Skeletal muscle cell (primary cell): ENCODE measurements around the gene WNT11.
A peak's percentile ranks its signal among the peaks of the same experiment; 100 is the strongest.

ENCODE experiments used
- DNase-seq: peaks from one replicate; pipeline ENCODE4 v3.0.0-alpha.2; 2010; ENCODE audit warnings: low read depth
- H3K4me3 ChIP-seq: 2 replicates; pipeline ENCODE4 v1.5.1; 2011; ENCODE audit warnings: low read depth, mild to moderate bottlenecking, control low read depth, low read length, moderate library complexity

The WNT11 gene

DNA sequence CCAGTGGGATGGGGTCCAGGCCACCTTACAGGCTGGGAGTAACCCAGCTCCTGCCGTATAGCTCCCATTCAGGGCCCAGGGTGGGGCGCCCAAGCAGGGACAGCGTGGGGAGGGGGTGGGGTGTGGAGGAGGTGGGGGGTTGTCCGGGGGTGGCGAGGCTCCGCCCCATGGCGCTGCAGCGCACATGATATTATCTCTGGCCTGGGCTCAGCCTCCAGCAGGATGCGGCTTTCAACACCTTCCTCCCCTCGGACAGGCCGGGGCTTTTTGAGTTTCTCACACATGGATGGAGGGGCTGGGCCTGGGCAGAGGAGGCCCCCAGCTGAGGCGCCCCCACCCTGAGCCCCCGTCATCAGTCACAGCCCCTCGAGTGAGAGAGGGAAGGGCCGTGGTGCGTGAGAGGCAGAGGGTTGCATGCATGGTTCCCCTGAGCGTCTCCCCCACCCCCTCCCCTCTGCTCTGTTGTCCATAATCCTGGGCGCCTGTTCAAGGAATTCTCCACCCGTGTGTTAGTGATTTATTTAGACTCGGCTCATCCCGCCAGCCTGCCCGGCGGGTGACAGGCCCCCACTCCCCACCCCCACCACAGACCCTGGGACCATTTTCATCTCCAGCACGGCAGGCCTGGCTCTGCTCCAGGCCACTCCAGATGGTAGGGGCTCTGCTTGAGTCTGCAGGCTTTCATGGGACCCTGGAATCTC lies 44.9 kb downstream of the WNT11 start:
- DNase-seq = peak; percentile 27
- no peak overlapping the region for H3K4me3 ChIP-seq

DNA sequence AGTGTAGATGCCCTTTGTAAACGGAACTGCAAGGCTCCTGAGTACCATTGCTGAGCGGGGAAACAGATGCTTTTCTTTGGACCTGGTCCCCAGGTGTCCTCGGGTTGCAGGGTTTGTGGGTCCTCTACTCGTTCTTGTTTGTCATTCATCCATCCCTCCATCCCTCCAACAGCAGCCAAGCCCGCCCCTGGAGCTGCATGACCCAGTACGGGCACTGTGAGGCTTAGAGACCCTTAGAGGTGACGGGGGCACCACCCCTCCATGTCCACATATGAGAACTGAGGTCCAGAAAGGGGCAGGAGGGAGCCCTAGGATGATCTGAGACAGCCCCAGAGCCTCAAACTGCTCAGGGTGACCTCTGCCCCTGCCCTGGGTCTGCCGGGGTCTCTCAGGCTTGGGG lies 45.4 kb downstream of the WNT11 start:
- no peak for DNase-seq
- H3K4me3 ChIP-seq = no peak overlapping the region

DNA sequence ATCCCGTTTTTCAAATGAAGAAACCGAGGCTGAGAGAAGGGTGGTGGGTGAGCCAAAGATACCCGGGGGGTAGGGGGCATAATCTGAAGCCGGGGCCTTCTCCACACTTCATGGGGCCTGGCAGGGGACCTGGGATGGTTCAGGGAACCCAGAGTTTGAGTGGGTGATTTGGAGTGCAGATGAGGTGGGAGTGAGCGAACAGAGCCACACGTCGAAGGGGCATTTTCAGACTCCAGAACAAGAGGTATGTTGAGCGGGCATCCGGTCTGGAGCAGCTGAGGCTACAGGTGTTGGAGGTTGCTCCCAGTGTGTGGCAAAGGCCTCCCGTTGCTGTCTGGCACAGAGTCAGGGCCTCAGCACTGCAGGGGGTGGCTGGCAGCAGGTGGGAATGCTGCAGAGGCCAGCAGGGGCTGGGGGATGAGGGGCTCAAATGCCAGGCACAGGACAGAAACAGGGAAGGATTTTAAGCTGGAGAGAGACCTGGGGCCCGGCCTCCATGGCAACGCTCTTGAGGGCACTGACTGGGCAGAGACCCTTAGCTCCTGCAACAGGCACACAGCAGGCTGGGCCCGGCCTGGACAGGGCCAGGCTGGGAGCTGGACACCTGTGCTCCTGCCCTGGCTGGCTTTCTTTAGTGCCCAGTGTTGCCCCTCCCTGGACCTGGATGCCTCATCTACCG lies 46.2 kb downstream of the WNT11 start:
- DNase-seq = no peak
- no peak overlapping the region for H3K4me3 ChIP-seq

DNA sequence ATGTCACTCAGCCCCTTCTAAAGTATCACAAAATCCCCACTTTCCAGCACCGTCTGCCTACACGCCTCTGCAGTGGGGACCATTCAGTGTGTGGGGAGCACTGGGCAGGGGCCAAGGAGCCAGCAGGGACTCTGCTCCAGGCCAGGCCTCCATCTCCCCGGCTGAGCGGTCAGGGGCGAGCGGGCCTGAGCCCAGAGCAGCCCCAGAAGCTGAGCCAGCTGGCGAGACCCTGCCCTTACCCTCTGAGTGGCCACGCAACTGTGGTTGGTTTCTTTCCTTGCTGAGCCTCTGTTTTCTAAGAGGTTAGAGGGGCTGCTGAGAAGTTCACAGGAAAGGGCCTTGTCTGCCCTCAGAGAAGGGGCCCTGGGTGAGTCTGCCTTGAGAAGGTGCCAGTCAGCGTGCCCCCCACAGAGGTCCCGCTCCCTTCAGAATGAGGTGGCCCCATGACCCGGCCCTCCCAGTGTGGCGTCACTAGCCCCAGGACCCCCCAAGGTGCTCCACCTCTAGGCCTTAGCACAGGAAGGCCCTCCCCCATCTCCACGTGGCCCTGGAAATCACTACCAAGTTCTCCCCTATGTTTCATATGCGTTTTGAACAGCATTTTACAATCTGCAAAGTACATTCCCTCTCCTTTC lies 46.9 kb downstream of the WNT11 start:
- no peak for DNase-seq
- no peak overlapping the region for H3K4me3 ChIP-seq

DNA sequence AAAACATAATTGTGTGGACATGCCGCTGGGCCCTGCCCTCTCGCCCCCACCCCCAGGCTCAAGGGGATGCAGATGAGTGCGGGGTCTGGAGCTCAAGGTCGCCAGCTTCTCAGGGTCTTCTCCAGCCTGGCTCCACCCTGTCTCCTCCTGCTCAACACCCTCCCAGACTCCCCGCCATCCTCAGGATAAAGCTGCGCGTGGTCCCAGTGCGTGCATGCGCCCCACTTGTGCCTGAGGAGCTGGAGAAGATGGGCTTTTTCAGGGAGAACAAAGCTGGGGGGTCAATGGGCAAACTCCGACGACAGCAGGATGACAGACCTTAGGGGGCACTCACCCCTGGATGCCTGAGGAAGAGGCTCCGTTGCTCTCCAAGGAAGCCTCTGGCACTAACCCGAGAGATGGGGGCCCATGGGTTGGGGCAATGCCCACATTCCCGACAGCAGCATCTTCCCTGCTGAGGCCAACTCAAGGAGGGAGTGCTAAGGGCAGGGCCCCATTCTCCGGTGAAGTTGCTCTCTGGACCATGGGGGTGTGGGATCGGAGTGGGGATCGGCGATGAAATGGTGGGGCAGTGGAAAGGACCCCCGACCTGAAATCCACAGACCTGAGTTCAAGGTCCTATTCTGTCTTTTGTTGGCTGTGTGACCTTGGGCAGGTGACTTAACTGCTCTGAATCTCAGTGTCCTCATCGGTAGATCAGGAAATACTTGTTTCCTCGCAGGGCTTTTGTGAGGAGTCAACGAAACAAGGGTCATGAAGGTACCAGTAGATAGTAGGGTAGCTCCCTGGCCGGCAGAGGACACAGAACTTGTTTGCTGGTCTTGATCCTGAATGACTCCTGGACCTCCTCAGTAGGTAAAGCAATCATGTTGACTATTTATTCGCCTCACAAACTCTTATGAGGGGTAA lies 47.7 kb downstream of the WNT11 start:
- H3K4me3 ChIP-seq = no peak overlapping the region
- no peak for DNase-seq

DNA sequence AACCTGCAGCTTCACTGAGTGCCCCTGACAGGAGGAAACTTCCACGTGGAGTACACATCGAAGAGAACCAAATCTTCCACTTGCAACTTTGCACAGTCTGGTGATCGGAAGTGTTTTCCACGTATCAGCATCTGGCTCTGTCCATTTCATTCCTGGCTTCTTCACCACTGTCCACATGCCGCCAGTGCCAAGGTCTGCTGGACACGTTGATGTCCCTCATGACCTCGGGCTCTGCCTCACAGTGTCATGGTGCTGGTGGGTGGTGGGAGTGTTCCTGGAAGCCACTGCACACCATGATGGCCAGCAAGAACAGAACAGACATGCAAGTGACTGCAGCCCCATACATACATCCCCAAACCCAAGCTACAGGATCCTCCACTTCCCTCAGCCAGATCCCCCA lies 48.4 kb downstream of the WNT11 start:
- DNase-seq = no peak
- H3K4me3 ChIP-seq = no peak overlapping the region

DNA sequence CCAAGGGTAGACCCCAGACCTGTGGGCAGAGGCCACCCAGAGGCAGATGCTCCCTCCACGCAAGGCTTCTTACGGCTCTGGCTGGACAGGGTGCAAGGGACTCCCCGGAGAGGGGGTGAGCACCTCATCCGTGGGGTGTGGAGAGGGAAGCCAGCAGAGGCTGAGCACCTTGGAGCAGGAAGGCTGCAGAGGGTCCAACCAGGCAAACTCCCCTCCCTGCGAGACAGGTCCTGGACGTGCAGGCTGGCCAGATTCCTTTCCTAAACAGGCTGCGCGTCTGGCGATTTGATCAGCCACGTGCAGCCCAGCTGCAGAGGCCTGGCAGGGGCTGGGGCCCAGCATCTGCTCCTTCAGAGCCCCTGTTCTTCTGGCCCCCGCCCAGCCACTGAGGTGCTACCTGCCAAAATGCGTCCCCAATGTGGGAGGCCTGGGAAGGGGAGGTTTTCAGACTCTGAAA lies 49.3 kb downstream of the WNT11 start:
- DNase-seq = no peak
- no peak overlapping the region for H3K4me3 ChIP-seq

DNA sequence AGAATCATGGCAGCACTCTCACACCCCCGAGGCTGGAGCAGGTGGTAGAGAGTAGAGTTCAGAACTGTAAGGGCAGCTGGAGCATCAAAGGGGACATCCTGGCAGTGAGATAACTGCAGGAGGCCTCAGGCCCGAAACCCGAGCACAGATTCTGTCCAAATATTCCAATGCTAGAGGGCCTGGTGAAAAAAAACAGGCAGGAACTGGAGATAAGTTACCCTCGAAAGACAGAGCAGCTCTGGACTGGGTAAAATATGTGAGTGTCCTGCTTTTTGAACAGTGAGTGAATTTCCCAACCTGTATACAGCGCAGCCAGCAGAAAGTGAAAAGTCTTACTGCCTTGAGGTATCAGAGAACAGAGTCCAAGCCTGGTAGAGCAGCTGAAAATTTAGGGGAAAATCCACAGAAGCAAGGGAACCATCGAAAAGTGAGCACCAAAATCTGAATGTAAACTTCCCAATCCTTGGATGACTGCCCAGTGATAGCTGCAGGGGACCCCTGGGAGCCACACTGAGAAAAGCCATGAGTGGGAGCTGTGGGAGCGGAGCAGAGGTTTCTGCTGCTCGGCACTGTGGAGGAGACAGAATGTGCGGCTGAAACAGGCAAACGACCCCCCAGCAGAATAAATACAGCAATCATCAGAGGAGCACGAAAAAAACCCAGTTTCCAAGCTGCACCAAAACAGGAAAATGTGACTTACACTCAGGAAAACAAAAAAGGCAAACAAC lies 50.6 kb downstream of the WNT11 start:
- H3K4me3 ChIP-seq = no peak overlapping the region
- no peak for DNase-seq

DNA sequence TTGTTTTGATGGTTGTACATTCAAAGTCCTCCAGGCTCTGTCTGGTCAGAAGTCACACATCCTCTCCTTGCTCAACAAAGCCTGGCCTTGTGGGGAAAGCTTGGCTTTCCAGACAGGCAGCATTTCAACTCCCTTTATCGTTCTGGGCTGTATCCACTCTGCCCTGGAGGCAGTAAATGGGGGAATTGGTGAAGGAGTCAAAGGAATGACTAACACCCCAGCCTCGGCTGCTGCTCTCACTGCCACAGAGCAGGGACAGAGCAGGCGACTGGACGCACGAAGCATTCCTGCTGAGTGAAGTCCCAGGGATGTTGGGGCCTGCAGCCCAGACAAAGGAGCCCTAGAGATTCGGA lies 52.8 kb downstream of the WNT11 start:
- no peak overlapping the region for H3K4me3 ChIP-seq
- no peak for DNase-seq

DNA sequence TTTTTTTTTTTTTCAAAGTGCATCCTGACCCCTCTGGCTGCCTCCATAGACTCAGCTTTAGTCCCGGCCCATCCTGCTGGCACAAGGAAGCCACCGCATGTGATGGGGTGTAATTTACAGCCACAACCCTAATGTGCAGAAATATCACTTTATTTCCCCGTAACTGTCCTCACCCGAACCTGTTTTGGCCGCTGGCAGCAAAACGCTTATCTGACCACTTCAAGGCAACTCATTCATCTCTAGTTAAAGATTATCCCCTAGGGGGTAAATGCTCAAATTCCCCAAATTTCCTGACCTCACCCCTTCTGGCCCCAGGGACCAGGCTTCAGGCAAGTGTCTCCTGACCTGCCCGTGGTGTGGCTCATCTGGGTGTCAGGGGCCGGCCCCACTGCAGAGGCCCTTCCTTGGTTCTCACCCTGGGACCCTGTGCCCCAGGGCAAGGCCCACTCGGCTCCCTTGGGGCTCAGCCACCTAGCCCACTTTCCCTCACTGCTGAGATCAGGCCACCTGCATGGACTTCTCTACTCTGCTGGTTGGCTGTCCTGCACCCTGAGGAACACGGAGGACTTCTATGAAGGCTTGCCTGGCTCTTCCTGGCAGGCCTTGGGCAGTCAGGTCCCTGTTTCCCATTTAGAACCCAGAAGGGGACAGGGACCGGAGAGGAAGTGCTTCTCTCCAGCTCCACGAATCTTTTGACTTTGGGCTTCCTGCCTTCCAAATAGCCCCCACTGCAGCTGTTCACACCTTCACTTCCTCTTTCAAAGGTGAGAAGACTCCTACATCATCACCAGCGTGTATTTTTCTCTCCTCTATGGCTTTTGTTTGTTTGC lies 53.3 kb downstream of the WNT11 start:
- no peak for DNase-seq
- H3K4me3 ChIP-seq = no peak overlapping the region

DNA sequence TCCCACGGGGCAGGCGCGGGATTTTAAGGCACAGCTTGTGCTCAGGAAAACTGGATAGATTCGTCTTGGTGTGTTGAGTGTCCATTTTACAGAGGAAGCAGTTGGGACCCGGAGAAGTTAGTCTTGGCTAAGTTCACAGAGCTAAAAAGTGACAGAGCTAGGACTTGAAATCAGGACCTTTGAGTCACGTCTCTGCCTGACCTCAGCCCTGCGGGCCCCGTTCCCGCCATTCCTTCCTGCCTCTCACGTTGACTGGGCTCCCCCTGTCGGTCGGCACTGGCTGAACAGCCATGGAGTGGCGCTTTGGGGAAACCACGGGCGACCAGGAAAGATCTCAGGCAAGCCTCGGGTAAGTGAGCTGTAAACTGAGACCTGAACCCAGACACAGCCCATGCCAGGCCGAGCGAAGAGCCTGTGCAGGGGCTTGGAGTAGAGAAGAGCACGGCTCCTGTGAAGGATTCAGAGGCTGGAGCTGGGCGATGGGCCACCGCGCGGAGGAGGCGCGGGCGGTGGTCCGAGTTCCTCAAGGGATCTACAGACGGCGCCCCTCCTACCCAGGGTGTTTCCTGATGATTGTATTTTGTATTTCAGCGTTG lies 54.1 kb downstream of the WNT11 start:
- H3K4me3 ChIP-seq = peak overlapping the region; percentile 32
- DNase-seq = no peak

DNA sequence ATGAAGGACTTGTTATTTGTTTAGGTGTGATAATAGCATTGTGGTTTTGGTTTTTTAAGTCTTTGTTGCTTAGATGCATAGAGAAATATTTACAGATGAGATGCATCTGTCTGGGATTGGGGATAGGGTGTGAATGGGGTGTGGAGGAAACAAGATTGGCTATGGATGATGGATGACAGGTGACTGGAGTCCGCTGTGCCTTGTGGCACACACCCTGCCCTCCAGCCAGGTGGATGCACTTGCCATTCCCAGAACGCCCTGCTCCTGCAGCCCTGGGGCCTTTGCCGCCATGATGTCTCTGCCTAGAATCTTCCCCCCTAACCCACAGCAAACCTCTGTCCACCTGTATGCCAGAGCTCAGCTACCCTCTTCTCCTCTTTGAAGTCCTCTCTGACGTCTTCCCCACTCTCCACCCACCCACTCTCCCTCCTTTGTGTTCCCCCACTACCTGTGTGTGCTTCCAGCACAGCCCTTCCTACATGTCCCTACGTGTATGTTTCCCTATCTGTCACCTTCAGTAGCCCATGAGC lies 54.7 kb downstream of the WNT11 start:
- no peak overlapping the region for H3K4me3 ChIP-seq

DNA sequence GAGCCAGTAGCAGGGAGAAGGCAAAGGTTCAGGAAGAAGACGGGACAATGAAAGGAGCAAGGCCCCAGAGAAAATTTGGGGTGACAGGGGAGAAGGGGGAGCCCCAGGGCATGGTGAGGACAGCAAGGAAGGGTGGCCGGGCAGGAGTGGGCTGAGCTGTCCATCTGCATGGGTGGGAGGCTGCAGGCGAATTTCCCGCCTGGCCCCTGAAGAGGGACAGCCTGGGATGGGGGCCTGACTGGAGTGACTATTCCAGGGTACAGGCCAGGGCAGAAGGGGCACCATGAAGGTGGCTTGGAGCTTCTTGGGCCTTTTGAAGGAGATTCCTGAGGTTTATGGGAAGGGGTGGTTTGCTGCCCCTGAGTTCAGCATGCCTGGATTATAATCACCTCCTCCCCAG lies 56.2 kb downstream of the WNT11 start:
- H3K4me3 ChIP-seq = no peak overlapping the region
- DNase-seq = no peak

More for the DNA sequence above, 54.7 kb downstream of the WNT11 start:
- no peak for DNase-seq

DNA sequence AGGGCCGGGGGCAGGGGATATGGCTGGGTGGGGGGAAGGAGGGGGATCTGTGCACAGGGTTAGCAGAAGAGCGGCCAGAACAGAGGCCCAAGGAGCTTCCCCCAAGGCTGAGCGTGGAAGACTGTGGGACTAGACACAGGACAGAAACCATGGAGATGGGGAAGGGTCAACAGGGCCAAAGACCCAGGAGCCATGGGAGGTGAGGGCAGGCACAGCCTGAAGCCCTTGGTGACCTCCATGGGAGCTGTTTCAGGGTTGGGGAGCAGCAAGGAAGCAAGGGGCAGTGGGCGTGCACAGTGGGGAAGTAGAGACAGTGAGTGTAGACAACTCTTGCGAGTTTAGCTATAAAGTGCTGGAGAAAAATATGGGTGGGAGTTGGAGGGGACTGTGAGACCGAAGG lies 56.6 kb downstream of the WNT11 start:
- no peak for DNase-seq
- no peak overlapping the region for H3K4me3 ChIP-seq

DNA sequence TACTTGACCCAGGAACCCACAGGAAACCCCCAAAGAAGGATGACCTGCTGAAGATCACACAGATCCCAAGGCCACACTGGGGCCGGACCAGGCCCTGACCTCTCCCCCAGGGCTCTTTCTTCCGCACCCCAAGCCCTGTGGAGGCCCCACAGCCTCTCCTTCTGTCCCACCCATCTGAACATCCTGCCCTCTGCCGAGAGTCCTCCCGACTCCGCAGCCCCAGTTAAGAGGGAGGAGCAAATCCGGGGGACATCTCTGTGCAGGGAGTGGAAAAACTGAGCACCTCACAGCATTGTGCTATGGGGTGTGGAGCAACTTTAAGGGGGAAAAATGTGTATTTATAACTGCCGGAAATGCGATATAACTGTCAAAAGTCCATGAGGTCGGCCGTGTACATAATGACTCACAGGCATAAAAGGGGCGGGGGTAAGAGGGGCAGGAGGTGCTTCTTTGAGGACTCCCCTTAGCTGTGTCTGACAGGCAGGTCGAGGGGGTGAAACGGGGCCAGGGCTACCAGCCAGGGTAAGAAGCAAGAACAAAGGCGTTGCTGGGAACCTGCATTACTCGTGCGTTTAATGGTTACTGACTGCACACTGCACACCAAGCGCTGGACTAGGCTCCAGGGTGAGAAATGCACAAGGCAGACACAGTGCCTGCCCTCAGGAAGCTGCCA lies 57.2 kb downstream of the WNT11 start:
- DNase-seq = no peak
- no peak overlapping the region for H3K4me3 ChIP-seq

DNA sequence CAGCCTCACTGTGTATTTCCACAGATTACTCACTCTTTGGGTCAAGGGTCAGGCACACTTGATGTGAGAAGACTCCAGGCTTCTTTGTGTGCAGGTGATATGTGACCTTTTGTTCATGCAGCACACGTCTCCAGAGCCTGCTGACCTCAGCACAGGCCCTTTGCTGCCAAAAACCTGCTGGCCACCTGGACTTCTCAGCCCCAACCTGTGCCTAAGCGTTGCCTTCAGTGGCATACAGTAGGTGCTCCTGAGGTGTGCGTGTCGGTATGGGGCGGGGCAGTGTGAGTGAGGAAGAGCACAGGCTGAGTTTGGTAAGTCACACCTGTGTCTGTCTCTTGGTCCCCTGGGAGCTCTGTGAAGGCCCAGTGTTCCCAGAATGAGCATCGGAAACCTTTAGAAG lies 58.1 kb downstream of the WNT11 start:
- H3K4me3 ChIP-seq = no peak overlapping the region
- DNase-seq = no peak

DNA sequence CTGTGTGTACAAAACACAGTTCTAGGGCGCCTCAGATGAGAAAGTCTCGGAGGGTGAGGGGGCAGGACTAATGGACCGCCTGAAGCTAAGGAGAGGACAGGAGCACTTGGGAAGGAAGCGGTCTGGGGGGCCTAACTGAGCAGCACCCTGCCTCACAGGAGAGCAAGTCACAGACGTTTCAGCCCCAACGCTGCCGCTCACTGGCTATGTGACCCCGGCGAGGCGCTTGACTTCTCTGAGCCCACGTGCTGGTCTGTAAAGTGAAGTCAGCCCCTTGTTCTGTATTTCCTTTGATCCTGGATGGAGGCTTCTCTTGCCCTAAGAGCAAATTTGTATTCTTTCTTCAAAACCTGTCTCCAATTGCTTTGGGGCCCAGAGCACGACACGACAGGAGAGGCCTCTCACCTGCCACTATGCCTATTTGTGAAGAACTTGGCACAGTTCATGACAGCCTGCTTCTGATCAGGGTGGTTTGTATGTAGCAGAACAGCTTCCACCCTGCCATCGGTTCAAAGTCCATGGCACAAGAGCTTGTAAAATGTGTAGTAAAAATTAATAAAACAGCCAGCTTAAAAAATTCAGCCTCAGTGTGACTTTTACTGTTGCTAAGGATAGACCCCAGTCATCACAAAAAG lies 59.1 kb downstream of the WNT11 start:
- H3K4me3 ChIP-seq = no peak overlapping the region
- no peak for DNase-seq
